GM21390 (cell line): ENCODE results near the gene CHSY1.
A peak's percentile ranks its signal among the peaks of the same experiment; 100 is the strongest.
"Not testable (repeated sequence)": the region's sequence is repeated elsewhere in the genome, so short reads cannot be mapped to it uniquely, and the experiment has no call there.

ENCODE experiments used
- ATAC-seq: cut with Tn5 transposase; IDR thresholded peaks from one replicate; pipeline ENCODE4 v1.9.1; 2021; ENCODE audit not compliant: unreplicated experiment

The CHSY1 gene

GRCh38 chr15:101138086-101138660 lies 113.7 kb downstream of the CHSY1 start:
- no peak for ATAC-seq

GRCh38 chr15:101137312-101137940 lies 114.4 kb downstream of the CHSY1 start:
- no peak for ATAC-seq

- ATAC-seq: no peak
Observed at GRCh38 chr15:101136381-101137268, 115.2 kb downstream of the CHSY1 start.

- ATAC-seq: peak; percentile 65
Observed at GRCh38 chr15:101135532-101136166, 116.2 kb downstream of the CHSY1 start.

GRCh38 chr15:101134780-101135179 lies 117.1 kb downstream of the CHSY1 start:
- ATAC-seq: no peak

GRCh38 chr15:101133751-101134261 lies 118.0 kb downstream of the CHSY1 start:
- no peak for ATAC-seq

- ATAC-seq: no peak
Observed at GRCh38 chr15:101133181-101133460, 118.7 kb downstream of the CHSY1 start.

- no peak for ATAC-seq
Observed at GRCh38 chr15:101132390-101133180, 119.3 kb downstream of the CHSY1 start.

- no peak for ATAC-seq
Observed at GRCh38 chr15:101131489-101132389, 120.1 kb downstream of the CHSY1 start.

GRCh38 chr15:101129851-101130380 lies 121.9 kb downstream of the CHSY1 start:
- no peak for ATAC-seq

- ATAC-seq: no peak
Observed at GRCh38 chr15:101128221-101129015, 123.4 kb downstream of the CHSY1 start.

GRCh38 chr15:101127506-101128076 lies 124.3 kb downstream of the CHSY1 start:
- peak; percentile 69 for ATAC-seq

GRCh38 chr15:101126618-101127505 lies 125.0 kb downstream of the CHSY1 start:
- peak; percentile 37 for ATAC-seq

GRCh38 chr15:101125881-101126428 lies 125.9 kb downstream of the CHSY1 start:
- ATAC-seq: not testable (repeated sequence)
